A673 (cell line): ENCODE results near the gene ICAM3. TPM values are rescaled to one million over a fixed set of nuclear protein-coding genes. Genes with fewer than 3 reads are reported as not detected.
"Not testable (repeated sequence)": the region's sequence is repeated elsewhere in the genome, so short reads cannot be mapped to it uniquely, and the experiment has no call there.

Source experiments
- BruUV-seq: library from RNA; stranded (reverse); fragments of 400-500 nt; replicated peaks from 2 replicates; lab custom pipeline; 2021; lab: Mats Ljungman, UMichigan
- CTCF ChIA-PET: fragments of 300-600 bp; sonication (Branson Sonifier 250); formaldehyde crosslinking; loops from one replicate; lab custom pipeline; 2022; ENCODE audit warnings: antibody characterized with exemption; lab: Charles Lee
- POLR2A ChIA-PET: fragments of 300-600 bp; sonication (Branson Sonifier 250); formaldehyde crosslinking; loops from one replicate; lab custom pipeline; 2022; ENCODE audit warnings: antibody characterized with exemption; ENCODE audit not compliant: low non-redundant PET; lab: Charles Lee
- DNase-seq: peaks from one replicate; pipeline ENCODE4 v3.0.0-alpha.2; 2015; ENCODE audit warnings: low spot score
- H3K27ac ChIP-seq: fragments of 200-600 bp; sonication (generic); 2 replicates; pipeline ENCODE4 v1.5.1; 2016; ENCODE audit warnings: mixed run types, low read depth, mild to moderate bottlenecking, mixed read lengths, antibody characterized with exemption, low read length; ENCODE audit not compliant: poor library complexity, severe bottlenecking
- H3K27me3 ChIP-seq: fragments of 200-600 bp; sonication (generic); replicated peaks from 2 replicates; pipeline ENCODE4 v1.6.1; 2017; ENCODE audit warnings: mixed run types, low read depth, mild to moderate bottlenecking, mixed read lengths, antibody characterized with exemption, low read length; ENCODE audit not compliant: insufficient read depth, poor library complexity
- H3K36me3 ChIP-seq: fragments of 200-600 bp; sonication (generic); 2 replicates; pipeline ENCODE4 v1.6.1; 2016; ENCODE audit warnings: mixed run types, mild to moderate bottlenecking, mixed read lengths, antibody characterized with exemption, low read length; ENCODE audit not compliant: insufficient read depth, poor library complexity, severe bottlenecking
- H3K4me1 ChIP-seq: fragments of 200-600 bp; sonication (generic); 2 replicates; pipeline ENCODE4 v1.6.1; 2017; ENCODE audit warnings: mixed run types, mild to moderate bottlenecking, mixed read lengths, antibody characterized with exemption, low read length; ENCODE audit not compliant: insufficient read depth, poor library complexity, severe bottlenecking
- H3K4me3 ChIP-seq: fragments of 200-600 bp; sonication (generic); 2 replicates; pipeline ENCODE4 v1.5.1; 2016; ENCODE audit warnings: low read depth, mixed run types, mild to moderate bottlenecking, mixed read lengths, low read length; ENCODE audit not compliant: poor library complexity, severe bottlenecking
- H3K9me3 ChIP-seq: fragments of 200-600 bp; sonication (generic); 2 replicates; pipeline ENCODE4 v1.6.1; 2016; ENCODE audit warnings: mixed run types, low read depth, mild to moderate bottlenecking, mixed read lengths, antibody characterized with exemption, low read length; ENCODE audit not compliant: poor library complexity, severe bottlenecking
- CTCF ChIP-seq: fragments of 300-800, 200-600 bp; sonication (generic); conservative IDR thresholded peaks from 2 replicates; pipeline ENCODE4 v1.5.1; 2017; ENCODE audit warnings: low read depth, mild to moderate bottlenecking, antibody characterized with exemption, low read length, moderate library complexity, mixed read lengths
- EZH2 ChIP-seq: fragments of 200-600 bp; sonication (generic); IDR thresholded peaks from 2 replicates; pipeline ENCODE4 v1.6.1; 2017; ENCODE audit warnings: borderline replicate concordance, low read depth, mild to moderate bottlenecking, mixed read lengths, antibody characterized with exemption, low read length; ENCODE audit not compliant: poor library complexity, severe bottlenecking
- intact Hi-C: fragments of 100-400 bp; cut with micrococcal nuclease; formaldehyde crosslinking; loops from one replicate; pipeline ENCODE4 v1.10.0; 2022; ENCODE audit not compliant: unreplicated experiment
- total RNA-seq: library from RNA; stranded (reverse); gene quantifications from 2 replicates; pipeline ENCODE4 v1.2.3, GENCODE V29; 2021

ICAM3 gene
- total RNA-seq, 1 experiment from 2014 or later: 3.2 TPM

- Histone ChIP-seq H3K4me1 (peaks cover 3% of the 10 kb centered on the region), H3K27me3 (no peaks in the 10 kb centered on the region), H3K9me3 (no peaks in the 10 kb centered on the region), H3K27ac (no peak overlapping the region), H3K36me3 (no peaks in the 10 kb centered on the region), H3K4me3 (no peak overlapping the region)
- intact Hi-C loops: loop anchor here (5.0 kb wide), 1 partner anchor 47 kb away; the partner anchor contains the start of gene ICAM3
- TF ChIP-seq EZH2: no peak
- TF ChIP-seq CTCF: no peak
- ChIA-PET POLR2A (no interaction called here), CTCF (no interaction called here)
- no TSS peak for BruUV-seq
- DNase-seq: no peak
Observed at GRCh38 chr19:10384580-10384979, 45.2 kb upstream of the ICAM3 start.

GRCh38 chr19:10383223-10383499 lies 43.7 kb upstream of the ICAM3 start:
- H3K4me3 ChIP-seq, DNase-seq, BruUV-seq, H3K36me3 ChIP-seq, H3K27ac ChIP-seq, H3K27me3 ChIP-seq, H3K4me1 ChIP-seq, H3K9me3 ChIP-seq: not testable (repeated sequence)
- CTCF ChIA-PET: interaction anchor here (0.6 to 1.0 kb wide), 2 partner anchors 124 to 872 kb away, joined by 5 to 8 read pairs; no protein-coding TSS in a partner anchor
- POLR2A ChIA-PET: interaction anchor here (0.6 kb wide), 1 partner anchor 113 kb away, joined by 3 read pairs; no protein-coding TSS in a partner anchor
- intact Hi-C loops: loop anchor here (5.0 kb wide), 1 partner anchor 46 kb away; the partner anchor contains the start of gene ICAM3

GRCh38 chr19:10380313-10381102 lies 41.1 kb upstream of the ICAM3 start, which contains the start of gene TYK2:
TSS of gene TYK2 (minus strand) at chr19:10380572. CDS start at chr19:10378406, 2,166 bp downstream.
- Histone ChIP-seq H3K4me3 (peak within 1 kb of the TSS; percentile 91), H3K36me3 (peaks cover 9% of the 10 kb centered on the region), H3K27ac (peak within 1 kb of the TSS; percentile 85), H3K4me1 (peaks cover 5% of the 10 kb centered on the region), H3K9me3 (no peaks in the 10 kb centered on the region), H3K27me3 (no peaks in the 10 kb centered on the region)
- CTCF ChIA-PET: interaction anchor here (0.5 to 1.7 kb wide), 4 partner anchors 9 to 124 kb away, joined by 3 to 10 read pairs (median 7); no protein-coding TSS in a partner anchor
- intact Hi-C loops: loop anchor here (5.0 kb wide), 1 partner anchor 43 kb away; the partner anchor contains the start of gene ICAM3
- BruUV-seq: no TSS peak
- POLR2A ChIA-PET: interaction anchor here (0.5 to 0.6 kb wide), 2 partner anchors 93 to 553 kb away, joined by 3 read pairs; partner anchors contain the start of gene UBL5
- TF ChIP-seq EZH2: no peak
- no peak for TF ChIP-seq CTCF
- DNase-seq: peak; percentile 99
